A204.1 (cell line): ENCODE measurements around the gene LDLRAD4.

Experiments used
- FAIRE-seq: peaks from 2 replicates; lab custom pipeline; 2012; peaks lifted over from hg19 to GRCh38; lab: Jason Lieb, UNC

Gene LDLRAD4

GRCh38 chr18:13578400-13578799 lies 359.8 kb downstream of the LDLRAD4 start:
- FAIRE-seq: no peak

DNA sequence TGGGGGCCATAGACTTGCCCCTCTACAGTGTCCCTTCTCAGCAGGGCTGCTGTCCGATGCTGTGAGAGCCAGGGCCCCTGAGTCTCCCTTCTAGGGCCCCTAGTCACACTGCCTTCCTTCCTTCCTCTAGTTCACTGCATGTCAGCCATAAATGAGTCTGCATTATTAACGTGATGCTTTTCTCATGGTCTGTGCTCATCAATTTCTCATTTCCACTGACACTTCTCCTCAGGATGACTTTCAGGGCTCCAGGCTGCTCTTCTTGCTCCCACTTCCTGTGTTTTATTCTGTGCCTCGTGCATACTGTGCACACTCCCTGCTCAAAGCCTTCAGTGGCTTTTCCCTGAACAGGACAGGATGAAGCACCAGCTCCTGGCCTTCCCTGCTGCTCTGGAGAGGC lies 361.3 kb downstream of the LDLRAD4 start:
- no peak for FAIRE-seq

- no peak for FAIRE-seq
These were observed 361.8 kb downstream of the LDLRAD4 start for GRCh38 chr18:13580351-13580750.

DNA sequence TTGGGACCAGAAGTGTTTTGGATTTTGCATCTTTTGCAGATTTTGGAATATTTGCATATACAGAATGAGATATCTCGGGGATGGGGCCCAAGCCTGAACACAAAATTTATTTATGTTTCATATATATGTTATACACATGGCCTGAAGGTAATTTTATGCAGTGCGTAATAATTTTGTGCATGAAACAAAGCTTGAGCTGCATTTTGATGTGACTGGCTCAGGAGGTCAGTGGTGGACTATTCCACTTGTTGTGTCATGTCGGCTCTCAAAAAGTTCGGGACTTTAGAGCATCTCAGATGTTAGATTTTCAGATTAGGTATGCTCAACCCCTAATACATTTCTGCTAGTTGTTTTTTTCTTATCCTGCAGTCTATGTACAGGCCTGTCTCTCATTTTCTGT lies 362.4 kb downstream of the LDLRAD4 start:
- no peak for FAIRE-seq

DNA sequence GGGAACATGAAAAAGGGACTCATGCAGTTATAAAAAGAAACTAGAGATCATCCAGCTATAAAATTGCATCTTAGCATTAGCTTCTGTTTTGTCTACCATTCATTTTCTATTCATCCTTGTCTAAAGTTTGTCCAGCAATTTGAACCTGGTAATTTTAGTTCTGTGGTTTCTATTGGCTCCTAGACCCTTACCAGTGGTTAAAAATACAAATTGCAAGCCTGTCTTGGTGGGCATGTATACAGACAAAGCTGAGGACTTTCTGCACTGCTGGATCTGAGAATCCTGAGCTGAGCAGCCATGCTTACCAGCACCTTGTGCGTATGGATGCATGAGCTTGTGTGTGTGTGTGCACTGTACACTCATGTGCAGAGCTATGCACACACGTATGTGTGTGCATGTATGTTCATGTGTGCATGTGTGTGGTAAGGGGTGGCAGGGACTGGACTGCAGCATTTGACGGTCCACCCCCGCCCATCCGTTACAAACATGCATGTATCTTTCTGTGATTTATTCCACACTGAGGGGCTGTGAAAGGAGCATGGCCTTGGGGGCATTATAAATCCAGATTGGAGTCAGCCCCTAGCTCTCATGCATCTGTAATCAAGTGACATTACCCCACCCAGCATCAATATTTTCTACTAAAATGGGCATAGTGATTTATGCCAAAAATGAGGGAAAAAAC lies 363.1 kb downstream of the LDLRAD4 start:
- no peak for FAIRE-seq

DNA sequence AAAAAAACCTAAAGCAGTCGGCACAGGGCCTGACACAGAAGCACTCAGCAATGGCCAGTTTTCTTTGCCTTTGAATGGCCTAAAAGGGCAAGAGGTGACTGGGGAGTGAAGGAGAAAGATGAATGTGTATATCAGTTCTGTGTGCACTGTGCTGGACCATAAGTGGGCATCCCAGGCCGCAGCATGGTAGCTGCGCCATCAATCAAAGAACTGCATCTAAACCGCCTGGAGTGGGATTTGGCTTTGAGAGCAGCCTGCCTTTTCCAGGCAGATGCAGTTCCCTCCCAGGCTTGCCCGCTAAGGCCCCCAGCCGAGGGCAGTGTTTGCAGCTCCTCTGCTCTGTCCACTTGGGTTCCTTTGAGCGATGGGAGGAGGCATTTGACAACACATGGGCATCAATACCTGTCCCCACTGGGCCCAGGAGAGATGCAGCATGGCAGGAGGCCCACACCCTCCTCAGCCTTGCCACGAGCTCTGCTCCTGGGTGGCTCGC lies 363.7 kb downstream of the LDLRAD4 start:
- FAIRE-seq: no peak

DNA sequence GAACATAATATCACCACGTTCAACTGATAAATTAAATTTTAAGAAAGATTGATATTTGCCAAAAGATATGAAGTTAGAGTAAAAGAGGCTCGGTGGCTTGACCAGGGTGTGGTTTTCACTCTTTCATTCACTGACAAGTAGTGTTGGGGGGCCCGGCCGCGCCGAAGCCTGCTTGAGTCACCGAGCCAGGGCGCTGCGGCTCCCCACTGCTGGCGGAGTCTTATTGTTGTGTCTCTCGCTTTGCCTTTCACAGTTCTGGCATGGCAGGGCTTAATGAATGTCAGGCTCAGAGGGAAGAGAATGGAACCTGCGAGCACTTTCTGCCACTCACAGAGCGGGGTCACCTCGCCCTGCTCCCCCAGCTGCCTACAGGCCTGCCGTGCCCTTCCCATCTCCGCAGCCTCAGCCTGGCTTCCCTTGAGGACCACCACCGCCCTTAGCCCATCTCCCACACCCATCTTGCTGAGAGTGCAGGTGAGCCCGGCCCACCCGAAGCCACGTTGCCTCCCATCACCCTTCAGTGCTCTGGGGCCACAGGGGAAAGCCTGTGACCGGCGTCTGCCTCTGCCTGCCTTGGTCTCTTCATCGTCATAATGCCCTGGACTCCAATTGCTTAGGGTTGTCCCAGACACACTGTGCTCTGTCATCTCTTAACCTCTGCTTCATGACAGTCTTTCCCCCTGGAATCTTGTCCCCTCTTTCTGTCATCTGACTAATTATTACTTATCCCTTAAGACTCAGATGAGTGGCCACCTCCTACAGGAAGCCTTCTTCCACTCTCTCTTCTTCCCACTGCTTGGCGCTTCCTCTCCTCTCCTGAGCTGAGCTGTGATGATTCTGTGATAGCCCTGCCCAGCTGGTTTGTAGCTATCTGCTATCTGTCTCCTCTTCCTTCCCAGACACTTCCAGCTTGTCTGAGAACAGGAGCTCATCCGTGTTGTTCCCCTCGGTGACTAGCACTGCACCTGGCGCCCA lies 365.3 kb downstream of the LDLRAD4 start:
- no peak for FAIRE-seq

GRCh38 chr18:13584825-13585224 lies 366.3 kb downstream of the LDLRAD4 start:
- no peak for FAIRE-seq

DNA sequence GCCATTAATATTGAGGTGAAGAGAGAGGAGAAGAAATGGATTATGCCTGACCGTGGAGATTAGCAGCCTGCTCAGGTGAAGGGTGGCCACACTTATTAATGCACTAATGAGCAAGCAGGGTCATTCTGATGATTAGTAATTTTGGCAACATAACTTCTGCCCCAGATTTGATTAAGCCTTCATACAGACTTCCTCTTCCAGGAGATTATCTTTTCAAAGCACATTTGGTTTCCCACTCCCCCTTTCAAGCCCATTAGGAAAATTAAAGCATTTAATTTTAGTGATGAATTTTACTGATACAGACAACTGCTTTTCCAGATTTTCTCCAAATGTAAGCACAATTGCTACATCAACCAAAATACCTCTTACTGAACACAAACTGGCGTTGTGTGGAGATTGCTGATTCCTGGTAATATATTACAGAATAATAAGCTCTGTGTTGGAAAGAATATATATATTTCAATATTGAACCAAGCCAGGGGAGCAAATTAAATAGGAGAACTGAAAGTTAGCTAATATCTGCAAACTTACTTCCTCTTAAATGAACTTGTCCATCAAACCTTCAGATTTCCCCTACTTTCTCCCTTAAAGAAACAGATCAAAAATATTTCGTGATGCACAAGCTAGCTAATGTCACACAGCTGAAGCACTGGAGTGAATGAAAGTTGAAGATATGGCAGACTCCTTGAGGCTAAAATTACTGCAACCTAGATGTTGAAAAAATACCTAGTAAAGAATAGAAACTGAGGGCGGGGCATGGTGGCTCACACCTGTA lies 367.0 kb downstream of the LDLRAD4 start:
- no peak for FAIRE-seq

GRCh38 chr18:13587001-13587400 lies 368.4 kb downstream of the LDLRAD4 start:
- no peak for FAIRE-seq

DNA sequence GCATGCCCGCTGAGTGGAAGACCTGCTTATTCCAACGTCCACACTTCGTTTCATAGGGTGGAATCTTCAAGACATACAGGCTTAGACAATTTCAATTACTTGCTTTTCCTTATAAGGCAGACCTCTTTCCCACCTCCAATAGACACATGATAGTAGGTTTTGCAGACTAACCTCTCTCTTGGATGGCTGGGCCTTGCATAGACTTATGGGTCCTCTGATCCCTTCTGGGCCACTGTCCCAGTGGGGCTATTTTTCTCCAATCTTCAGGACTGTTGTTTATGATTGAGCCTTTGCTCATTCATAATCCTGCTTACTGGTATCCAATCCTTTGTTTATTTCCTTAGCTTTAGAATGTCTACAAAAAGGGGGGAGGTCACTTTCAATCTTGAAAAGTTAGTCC lies 368.9 kb downstream of the LDLRAD4 start:
- no peak for FAIRE-seq

DNA sequence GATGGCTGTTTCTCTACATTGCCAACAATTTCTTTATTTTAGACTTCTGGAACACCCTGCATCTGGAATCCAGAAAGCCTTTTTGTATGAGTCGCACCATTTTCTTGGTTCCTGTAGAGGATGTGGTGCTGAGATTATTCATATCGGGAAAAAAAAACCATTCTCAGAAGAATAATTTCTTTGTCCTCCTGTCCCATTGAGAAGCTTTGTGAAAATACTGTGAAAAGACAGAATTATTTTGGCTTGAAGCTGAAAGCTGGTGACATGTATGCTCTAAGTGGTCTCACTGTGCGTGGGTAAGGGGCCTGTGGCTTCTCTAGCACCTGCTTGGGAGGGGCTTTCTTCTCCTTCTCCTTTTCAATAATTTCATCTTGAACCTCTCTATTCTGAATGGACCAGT lies 369.4 kb downstream of the LDLRAD4 start:
- FAIRE-seq: no peak

DNA sequence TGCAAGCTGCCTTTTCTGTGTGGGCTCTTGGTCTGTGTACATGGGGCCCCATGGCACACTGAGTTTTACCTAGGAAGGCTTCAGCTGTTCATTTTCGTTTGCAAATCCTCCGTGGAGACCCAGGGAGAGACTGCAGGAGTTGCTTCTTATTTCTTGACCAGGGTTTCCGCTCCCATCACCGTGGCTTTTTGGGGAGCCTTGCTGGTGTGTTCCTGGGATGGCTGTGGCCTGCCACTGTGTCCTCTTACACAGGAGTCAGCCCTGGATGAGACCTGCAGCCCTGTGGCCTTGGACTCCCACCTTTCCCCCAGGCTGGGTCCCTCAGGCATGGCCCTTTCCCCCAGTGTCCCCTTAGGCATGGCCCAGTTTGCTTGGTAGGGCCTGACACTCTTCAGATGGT lies 370.8 kb downstream of the LDLRAD4 start:
- no peak for FAIRE-seq

DNA sequence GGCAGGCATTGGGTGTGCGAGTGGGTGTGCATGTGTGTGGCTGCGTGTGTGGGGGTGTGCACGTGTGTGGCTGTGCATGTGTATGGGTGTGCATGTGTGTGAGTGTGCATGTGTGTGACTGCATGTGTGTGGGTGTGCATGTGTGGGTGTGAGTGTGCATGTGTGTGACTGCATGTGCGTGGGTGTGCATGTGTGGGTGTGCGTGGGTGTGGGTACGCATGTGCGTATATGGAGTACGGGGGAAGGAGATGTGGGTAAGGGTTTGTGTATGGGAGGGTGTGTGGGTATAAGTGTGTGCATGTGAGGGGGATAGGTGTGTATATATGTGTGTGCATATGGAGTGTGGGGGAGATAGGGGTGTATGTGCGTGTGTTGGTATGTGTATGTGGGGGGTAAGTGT lies 371.4 kb downstream of the LDLRAD4 start:
- FAIRE-seq: no peak

GRCh38 chr18:13592246-13592645 lies 373.7 kb downstream of the LDLRAD4 start:
- FAIRE-seq: no peak

DNA sequence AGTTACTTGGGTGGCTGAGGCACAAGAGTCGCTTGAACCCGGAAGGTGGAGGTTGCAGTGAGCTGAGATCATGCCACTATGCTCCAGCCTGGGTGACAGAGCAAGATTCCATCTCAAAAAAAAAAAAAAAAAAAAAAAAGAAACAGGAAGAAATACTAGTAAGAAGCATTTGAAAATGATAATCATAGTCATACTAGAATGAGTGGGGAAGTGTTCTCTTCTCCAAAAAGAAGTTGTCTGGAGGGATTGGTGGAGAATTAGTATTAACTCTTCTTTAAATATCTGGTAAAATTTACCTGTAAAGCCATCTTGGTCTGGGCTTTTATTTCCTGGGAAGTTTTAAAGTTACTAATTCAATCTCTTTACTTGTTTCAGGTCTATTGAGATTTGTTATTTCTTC lies 376.0 kb downstream of the LDLRAD4 start:
- FAIRE-seq: no peak

DNA sequence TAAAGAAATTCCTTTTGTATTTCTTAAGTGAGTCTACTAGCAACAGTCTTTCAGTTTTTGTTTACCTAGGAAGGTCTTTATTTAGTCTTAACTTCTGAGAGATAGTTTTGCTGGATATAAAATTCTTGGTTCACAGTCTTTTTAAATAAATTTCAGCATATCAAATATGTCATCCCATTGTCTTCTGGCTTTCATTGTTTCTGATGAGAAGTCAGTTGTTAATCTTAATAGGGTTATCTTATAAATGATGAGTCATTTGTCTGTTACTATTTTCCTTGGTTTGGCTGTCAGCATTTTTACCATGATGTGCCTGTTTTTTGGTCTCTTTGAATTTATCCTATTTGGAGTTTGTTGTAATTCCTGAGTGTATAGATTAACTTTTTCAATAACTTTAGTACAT lies 378.5 kb downstream of the LDLRAD4 start:
- FAIRE-seq: no peak

DNA sequence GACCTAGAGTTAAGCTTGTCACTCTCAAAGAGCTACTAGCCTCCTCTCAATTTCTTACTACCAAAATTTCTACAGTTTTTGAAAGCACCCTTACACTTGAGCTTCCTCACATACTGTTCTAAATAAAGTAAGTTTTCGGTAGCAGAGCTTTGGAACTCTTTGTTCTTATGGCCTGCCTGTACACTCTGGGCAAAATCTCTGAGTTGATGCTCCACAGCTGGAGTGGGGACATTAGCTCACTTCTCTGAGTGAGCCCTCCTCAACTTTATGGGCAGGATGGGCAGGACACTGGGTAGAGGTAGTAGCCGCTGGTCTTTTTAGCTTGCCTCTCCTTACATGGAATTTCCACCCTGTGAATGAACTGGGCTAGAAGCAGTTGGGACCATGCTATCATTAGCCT lies 380.0 kb downstream of the LDLRAD4 start:
- no peak for FAIRE-seq

- no peak for FAIRE-seq
These were observed 380.5 kb downstream of the LDLRAD4 start for GRCh38 chr18:13599031-13599430.

GRCh38 chr18:13603304-13604019 lies 384.9 kb downstream of the LDLRAD4 start:
- FAIRE-seq: no peak

GRCh38 chr18:13604786-13605185 lies 386.2 kb downstream of the LDLRAD4 start:
- FAIRE-seq: no peak

DNA sequence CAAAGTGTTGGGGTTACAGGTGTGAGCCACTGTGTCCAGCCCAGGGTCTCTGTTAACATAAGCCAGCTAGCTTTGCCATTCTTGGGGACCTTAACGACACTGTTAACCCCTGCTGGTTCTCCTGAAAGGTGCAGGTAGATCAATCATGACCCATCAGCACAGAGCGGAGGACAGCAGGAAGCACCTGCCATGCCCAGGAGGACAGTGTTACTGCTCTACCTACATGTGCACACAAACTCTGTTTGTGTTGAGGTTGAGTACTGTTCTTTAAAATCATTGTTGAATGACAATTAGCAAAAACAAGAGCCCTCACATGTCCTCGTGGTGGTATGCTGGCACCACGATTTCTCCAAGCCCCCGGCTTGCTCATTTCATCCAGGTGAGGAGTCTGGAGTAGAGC lies 386.9 kb downstream of the LDLRAD4 start:
- FAIRE-seq: no peak
